B cell (primary cell): ENCODE measurements around the gene FBXL4. TPM values are rescaled to one million over a fixed set of nuclear protein-coding genes. Genes with fewer than 3 reads are reported as not detected.

Source experiments
- ATAC-seq: fragments of 200-7000 bp; cut with Tn5 transposase; one replicate; pipeline ENCODE4 v1.10.0; 2021; ENCODE audit warnings: low read depth, mild to moderate bottlenecking, moderate number of reproducible peaks, moderate library complexity
- CTCF ChIA-PET: fragments of 350-600 bp; sonication (Branson Sonifier 250); formaldehyde crosslinking; loops from one replicate; lab custom pipeline; 2021; ENCODE audit warnings: antibody characterized with exemption, inconsistent platforms; lab: Charles Lee
- POLR2A ChIA-PET: fragments of 350-600 bp; sonication (Branson Sonifier 250); formaldehyde crosslinking; loops from one replicate; lab custom pipeline; 2021; ENCODE audit warnings: antibody characterized with exemption; lab: Charles Lee
- DNase-seq: peaks from one replicate; pipeline ENCODE4 v3.0.0; 2013
- H2AFZ ChIP-seq: 2 replicates; pipeline ENCODE4 v1.6.1; 2012; ENCODE audit warnings: mild to moderate bottlenecking, low read depth, low read length; ENCODE audit not compliant: insufficient read depth, poor library complexity, severe bottlenecking
- H3K27ac ChIP-seq, 2 donors: 1 replicate in 1 of 2; 2 replicates in 1 of 2; pipeline ENCODE4 v1.5.1; 2012 to 2013; ENCODE audit warnings: low read length in 2 of 2, mild to moderate bottlenecking in 2 of 2, moderate library complexity in 1 of 2
- H3K27me3 ChIP-seq, 4 experiments: fragments of 200-600 bp in 1 of 4; sonication (generic) in 1 of 4; replicated peaks in 1 of 4; 1 replicate in 2 of 4; 2 replicates in 2 of 4; pipeline versions ENCODE4 v1.6.1 to v1.7.0; 2013 to 2016; ENCODE audit warnings: low read length in 3 of 4, mild to moderate bottlenecking in 2 of 4, mixed read lengths in 1 of 4, moderate library complexity in 1 of 4; ENCODE audit not compliant: insufficient read depth in 4 of 4, control insufficient read depth in 3 of 4; ENCODE audit errors: control extremely low read depth in 1 of 4
- H3K36me3 ChIP-seq, 2 experiments: replicated peaks in 1 of 2; 1 replicate in 1 of 2; 2 replicates in 1 of 2; pipeline versions ENCODE4 v1.6.1 to v1.7.1; 2013; ENCODE audit warnings: low read length in 1 of 2; ENCODE audit not compliant: insufficient read depth in 2 of 2, control insufficient read depth in 1 of 2; ENCODE audit errors: control extremely low read depth in 1 of 2, extremely low read depth in 1 of 2
- H3K4me1 ChIP-seq, 2 donors: fragments of 200-600 bp in 1 of 2; sonication (generic) in 1 of 2; 1 replicate in 1 of 2; 2 replicates in 1 of 2; pipeline versions ENCODE4 v1.5.1 to v1.6.1; 2013 to 2017; ENCODE audit warnings: low read length in 2 of 2; ENCODE audit not compliant: control insufficient read depth in 2 of 2, insufficient read depth in 2 of 2
- H3K4me2 ChIP-seq: replicated peaks from 2 replicates; pipeline ENCODE3; 2012; ENCODE audit warnings: mild to moderate bottlenecking, low read depth, low read length; ENCODE audit not compliant: poor library complexity, severe bottlenecking
- H3K4me3 ChIP-seq, 5 experiments: fragments of 200-600 bp in 1 of 5; sonication (generic) in 1 of 5; 1 replicate in 3 of 5; 2 replicates in 2 of 5; pipeline versions ENCODE4 v1.5.1 to v1.7.0; 2011 to 2016; ENCODE audit warnings: low read length in 4 of 5, mild to moderate bottlenecking in 4 of 5, low read depth in 2 of 5, control low read depth in 1 of 5, moderate library complexity in 1 of 5; ENCODE audit not compliant: insufficient read depth in 1 of 5; ENCODE audit errors: control extremely low read depth in 1 of 5, extremely low read depth in 1 of 5
- H3K79me2 ChIP-seq: fragments of 200-600 bp; sonication (generic); one replicate; pipeline ENCODE4 v1.6.0; 2016; ENCODE audit warnings: low read length; ENCODE audit not compliant: control insufficient read depth, insufficient read depth
- H3K9ac ChIP-seq: fragments of 200-600 bp; sonication (generic); 2 replicates; pipeline ENCODE4 v1.6.1; 2017; ENCODE audit warnings: mild to moderate bottlenecking, low read length, moderate library complexity
- H3K9me3 ChIP-seq, 3 donors: one replicate each; pipeline versions ENCODE4 v1.6.1 to v1.7.1; 2013; ENCODE audit warnings: low read length in 2 of 3; ENCODE audit not compliant: control insufficient read depth in 2 of 3, insufficient read depth in 1 of 3; ENCODE audit errors: control extremely low read depth in 1 of 3
- H4K20me1 ChIP-seq: 2 replicates; pipeline ENCODE4 v1.6.0; 2012; ENCODE audit warnings: mild to moderate bottlenecking, low read length; ENCODE audit not compliant: insufficient read depth, control insufficient read depth, poor library complexity, severe bottlenecking
- H3K27ac Mint-ChIP-seq: one replicate; pipeline ENCODE4 v1.8.0; 2021; ENCODE audit warnings: mixed read lengths
- H3K27me3 Mint-ChIP-seq: one replicate; pipeline ENCODE4 v1.8.0; 2021; ENCODE audit warnings: mixed read lengths
- H3K4me1 Mint-ChIP-seq: one replicate; pipeline ENCODE4 v1.8.0; 2021; ENCODE audit warnings: mixed read lengths
- H3K4me3 Mint-ChIP-seq: one replicate; pipeline ENCODE4 v1.8.0; 2021; ENCODE audit warnings: mixed read lengths
- H3K9me3 Mint-ChIP-seq: one replicate; pipeline ENCODE4 v1.8.0; 2022; ENCODE audit warnings: mixed read lengths; ENCODE audit not compliant: insufficient read depth
- CTCF ChIP-seq: fragments of 200-600 bp; IDR thresholded peaks from one replicate; pipeline ENCODE4 v1.8.0; 2022; ENCODE audit warnings: antibody characterized with exemption, mild to moderate bottlenecking
- EZH2 ChIP-seq: IDR thresholded peaks from 2 replicates; pipeline ENCODE4 v1.6.1; 2012; ENCODE audit warnings: borderline replicate concordance, low read depth, mild to moderate bottlenecking, moderate library complexity, low read length; ENCODE audit not compliant: insufficient read depth, poor library complexity, severe bottlenecking
- WGBS: methylation state at CpG from one replicate; pipeline ENCODE4 v1.1.5; 2013; ENCODE audit warnings: missing lambda C conversion rate; ENCODE audit not compliant: insufficient coverage; 5-methylcytosine and 5-hydroxymethylcytosine counted together
- intact Hi-C: fragments of 100-400 bp; cut with micrococcal nuclease; formaldehyde crosslinking; loops from one replicate; pipeline ENCODE4 v1.10.0; 2022
- polyA plus RNA-seq: library from polyadenylated mRNA; depleted of rRNA; stranded (reverse); fragments of >200 nt; gene quantifications from 2 replicates; pipeline ENCODE4 v1.2.3, GENCODE V29; 2012
- total RNA-seq, 2 donors: library from RNA; stranded (reverse); fragments of 120-200 nt in 1 of 2; gene quantifications; 1 replicate in 1 of 2; 2 replicates in 1 of 2; pipeline versions ENCODE4 v1.2.3 to v1.2.4, GENCODE V29; 2013 to 2022

The FBXL4 gene
- total and polyA plus RNA-seq, 2 donors (not counting 1 experiment from before 2014, with no cell fraction given), result 9.2 to 22.0 TPM

DNA sequence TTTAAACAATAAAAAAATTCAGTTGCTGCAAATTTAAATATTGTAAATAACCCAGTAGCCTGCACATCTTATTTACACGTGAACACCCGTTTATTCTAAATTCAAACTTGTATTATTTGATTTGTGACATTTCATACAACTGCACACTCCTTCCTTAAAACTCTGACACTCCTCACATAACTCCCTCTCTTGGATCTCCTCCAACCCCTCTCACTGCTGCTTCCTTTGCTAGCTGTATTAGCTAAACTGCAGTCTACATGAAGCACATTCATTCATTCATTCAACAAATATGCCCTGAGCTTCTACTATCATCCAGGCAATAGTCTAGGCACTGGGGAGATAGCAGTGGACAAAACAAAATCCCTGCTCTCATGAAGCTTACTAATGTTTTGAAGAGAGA lies 47.0 kb downstream of the FBXL4 start:
- no peak overlapping the region for H3K9ac ChIP-seq

GRCh38 chr6:98894810-98895209 lies 52.9 kb downstream of the FBXL4 start:
- H3K4me1 ChIP-seq, result peaks cover 4 to 6% of the 10 kb centered on the region in 2 donors
- CTCF ChIA-PET, result no interaction called here
- DNase-seq, result no peak
- no peak overlapping the region for H2AFZ ChIP-seq
- H3K27me3 Mint-ChIP-seq, result no peaks in the 10 kb centered on the region
- no peak overlapping the region for H3K27ac ChIP-seq
- peaks cover 6% of the 10 kb centered on the region for H3K4me1 Mint-ChIP-seq
- no CpG with 5 or more reads among the region's 1 CpG for WGBS
- H3K9me3 Mint-ChIP-seq, result no peaks in the 10 kb centered on the region
- no peak overlapping the region for H3K9ac ChIP-seq
- no peaks in the 10 kb centered on the region for H3K27me3 ChIP-seq
- H3K4me2 ChIP-seq, result no peak overlapping the region
- no peak overlapping the region for H3K27ac Mint-ChIP-seq
- H3K4me3 ChIP-seq, result no peak overlapping the region
- no peak overlapping the region for H3K4me3 Mint-ChIP-seq
- intact Hi-C loops, result no loop called here
- H4K20me1 ChIP-seq, result no peaks in the 10 kb centered on the region
- no peaks in the 10 kb centered on the region for H3K9me3 ChIP-seq
- POLR2A ChIA-PET, result no interaction called here
- H3K79me2 ChIP-seq, result no peaks in the 10 kb centered on the region
- no peak for ATAC-seq
- H3K36me3 ChIP-seq, result peaks cover 2 to 22% of the 10 kb centered on the region in 2 experiments
- TF ChIP-seq CTCF (no peak), EZH2 (no peak)

More for the DNA sequence above, 47.0 kb downstream of the FBXL4 start:
- Histone ChIP-seq H3K4me2 (no peak overlapping the region), H3K4me3 (no peak overlapping the region), H3K27me3 (no peaks in the 10 kb centered on the region), H3K4me1 (peaks cover 4 to 6% of the 10 kb centered on the region in 2 donors), H3K9me3 (no peaks in the 10 kb centered on the region), H3K79me2 (no peaks in the 10 kb centered on the region), H4K20me1 (no peaks in the 10 kb centered on the region), H3K36me3 (peaks cover 8 to 45% of the 10 kb centered on the region in 2 experiments), H3K27ac (no peak overlapping the region), H2AFZ (no peak overlapping the region)
- intact Hi-C loops, result no loop called here
- Mint-ChIP-seq H3K4me3 (no peak overlapping the region), H3K27me3 (no peaks in the 10 kb centered on the region), H3K27ac (no peak overlapping the region), H3K4me1 (peaks cover 6% of the 10 kb centered on the region), H3K9me3 (no peaks in the 10 kb centered on the region)
- no CpG with 5 or more reads among the region's 2 CpGs for WGBS
- ATAC-seq, result no peak
- ChIA-PET POLR2A (no interaction called here), CTCF (no interaction called here)
- no peak for DNase-seq
- no peak for TF ChIP-seq CTCF
- no peak for TF ChIP-seq EZH2
